Sigmoid colon (tissue), 7 donors: ENCODE measurements around the gene DGKE. TPM values are rescaled to one million over a fixed set of nuclear protein-coding genes. Genes with fewer than 3 reads are reported as not detected.

Source experiments
- DNase-seq: peaks from one replicate; pipeline ENCODE4 v3.0.0-alpha.2; 2019
- H3K27ac ChIP-seq, 4 donors: fragments of 200-600 bp; sonication (generic); one replicate each; pipeline ENCODE4 v1.5.1; 2016 to 2019; ENCODE audit warnings: mild to moderate bottlenecking in 1 of 4
- H3K27me3 ChIP-seq, 3 donors: fragments of 200-600 bp; sonication (generic); one replicate each; pipeline ENCODE4 v1.5.1; 2019; ENCODE audit warnings: mild to moderate bottlenecking in 1 of 3
- H3K36me3 ChIP-seq, 4 donors: fragments of 200-600 bp; sonication (generic); one replicate each; pipeline ENCODE4 v1.5.1; 2016 to 2019
- H3K4me1 ChIP-seq, 4 donors: fragments of 200-600 bp; sonication (generic); one replicate each; pipeline ENCODE4 v1.5.1; 2017 to 2019
- H3K4me3 ChIP-seq, 4 donors: fragments of 200-600 bp; sonication (generic); one replicate each; pipeline ENCODE4 v1.5.1; 2017 to 2019; ENCODE audit warnings: mild to moderate bottlenecking in 2 of 4, moderate library complexity in 1 of 4
- H3K9me3 ChIP-seq, 4 donors: fragments of 200-600 bp in 3 of 4; sonication (generic) in 3 of 4; one replicate each; pipeline versions ENCODE4 v1.5.1 to v1.6.1; 2013 to 2019
- EP300 ChIP-seq, 4 donors: sonication (generic); formaldehyde crosslinking; IDR thresholded peaks; one replicate each; pipeline ENCODE4 v1.6.1; 2017; ENCODE audit warnings: antibody characterized with exemption in 4 of 4
- POLR2A ChIP-seq, 2 donors: fragments of 450-650 bp; IDR thresholded peaks; one replicate each; pipeline ENCODE4 v1.6.1; 2016; ENCODE audit warnings: antibody characterized with exemption in 2 of 2, mild to moderate bottlenecking in 2 of 2, moderate library complexity in 2 of 2
- POLR2AphosphoS5 ChIP-seq, 4 donors: sonication (generic); formaldehyde crosslinking; IDR thresholded peaks; one replicate each; pipeline ENCODE4 v1.6.1; 2017; ENCODE audit warnings: antibody characterized with exemption in 4 of 4
- WGBS, 2 donors: extraction: QIAGEN DNeasy Blood & Tissue Kit; methylation state at CpG; one replicate each; pipeline ENCODE4 v1.1.7; 2013; 5-methylcytosine and 5-hydroxymethylcytosine counted together
- intact Hi-C: fragments of 100-400 bp; cut with DNase I; formaldehyde crosslinking; loops from one replicate; pipeline ENCODE4 v1.15.1; 2023
- polyA plus RNA-seq, 3 donors: library from polyadenylated mRNA; stranded (reverse); fragments of 200-250 nt; gene quantifications; one replicate each; pipeline ENCODE4 v1.2.3, GENCODE V29; 2013
- total RNA-seq, 4 donors: library from RNA; depleted of rRNA; stranded (reverse); fragments of >200 nt; gene quantifications; one replicate each; pipeline ENCODE4 v1.1.0, GENCODE V29; 2016
- TF ChIP-seq, protein P1 (sequence below), 4 experiments: fragments of 450-650 bp in 3 of 4; fragments of 200-600 bp in 1 of 4; IDR thresholded peaks; one replicate each; pipeline ENCODE4 v1.5.1; 2016 to 2019; ENCODE audit warnings: antibody characterized with exemption in 4 of 4, mild to moderate bottlenecking in 3 of 4, moderate library complexity in 2 of 4
- donor health status: healthy with polysubstance abuse.
- donor health status: Bipolar disorder and iron deficiency.
- donor health status: healthy.

The DGKE gene
- total and polyA plus RNA-seq, 7 donors = 0.60 to 33.8 (median 20.3) TPM

GRCh38 chr17:56892333-56892732, 58.4 kb downstream of the DGKE start:
- no peaks in the 10 kb centered on the region for H3K9me3 ChIP-seq
- intact Hi-C loops = loop anchor here (5.0 kb wide), 1 partner anchor 45 kb away; no protein-coding TSS in a partner anchor
- no peaks in the 10 kb centered on the region for H3K27me3 ChIP-seq
- DNase-seq = no peak
- H3K4me1 ChIP-seq = no peaks in the 10 kb centered on the region
- WGBS, 2 donors = 97 to 98% methylated on average over 1 of the region's 1 CpG
- TF ChIP-seq POLR2AphosphoS5 (IDR thresholded peaks at IDR 0.05) (no peak), EP300 (IDR thresholded peaks at IDR 0.05) (no peak), POLR2A (IDR thresholded peaks at IDR 0.05) (no peak)
- TF ChIP-seq, protein P1, sequence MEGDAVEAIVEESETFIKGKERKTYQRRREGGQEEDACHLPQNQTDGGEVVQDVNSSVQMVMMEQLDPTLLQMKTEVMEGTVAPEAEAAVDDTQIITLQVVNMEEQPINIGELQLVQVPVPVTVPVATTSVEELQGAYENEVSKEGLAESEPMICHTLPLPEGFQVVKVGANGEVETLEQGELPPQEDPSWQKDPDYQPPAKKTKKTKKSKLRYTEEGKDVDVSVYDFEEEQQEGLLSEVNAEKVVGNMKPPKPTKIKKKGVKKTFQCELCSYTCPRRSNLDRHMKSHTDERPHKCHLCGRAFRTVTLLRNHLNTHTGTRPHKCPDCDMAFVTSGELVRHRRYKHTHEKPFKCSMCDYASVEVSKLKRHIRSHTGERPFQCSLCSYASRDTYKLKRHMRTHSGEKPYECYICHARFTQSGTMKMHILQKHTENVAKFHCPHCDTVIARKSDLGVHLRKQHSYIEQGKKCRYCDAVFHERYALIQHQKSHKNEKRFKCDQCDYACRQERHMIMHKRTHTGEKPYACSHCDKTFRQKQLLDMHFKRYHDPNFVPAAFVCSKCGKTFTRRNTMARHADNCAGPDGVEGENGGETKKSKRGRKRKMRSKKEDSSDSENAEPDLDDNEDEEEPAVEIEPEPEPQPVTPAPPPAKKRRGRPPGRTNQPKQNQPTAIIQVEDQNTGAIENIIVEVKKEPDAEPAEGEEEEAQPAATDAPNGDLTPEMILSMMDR (IDR thresholded peaks at IDR 0.05) = no peak
- no peak overlapping the region for H3K27ac ChIP-seq
- no peak overlapping the region for H3K4me3 ChIP-seq
- peaks cover 7 to 88% (median 42%) of the 10 kb centered on the region in 4 donors for H3K36me3 ChIP-seq

DNA sequence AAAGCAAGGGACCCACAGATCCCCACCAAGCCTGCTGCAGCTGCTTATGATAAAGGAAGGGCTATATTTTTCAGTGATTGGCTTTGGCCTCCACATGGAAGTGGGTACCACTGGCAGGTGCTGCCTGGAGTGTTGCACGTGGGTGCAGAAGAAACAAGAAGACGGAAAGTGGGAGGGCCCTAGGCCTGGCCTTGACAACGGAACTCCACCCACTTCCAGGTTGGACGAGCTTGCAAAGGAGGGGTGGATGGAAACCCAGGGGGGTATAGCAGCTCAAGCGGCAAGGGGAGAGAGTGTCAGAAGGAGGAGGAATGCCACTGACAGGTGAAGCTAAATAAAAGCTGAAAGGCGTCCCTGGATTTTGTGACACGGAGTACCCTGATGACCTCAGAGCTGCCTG, 59.6 kb downstream of the DGKE start:
- Histone ChIP-seq H3K27me3 (no peaks in the 10 kb centered on the region), H3K4me1 (no peaks in the 10 kb centered on the region), H3K4me3 (no peak overlapping the region), H3K36me3 (peaks cover 7 to 90% (median 41%) of the 10 kb centered on the region in 4 donors), H3K27ac (no peak overlapping the region), H3K9me3 (no peaks in the 10 kb centered on the region)
- intact Hi-C loops = loop anchor here (5.0 kb wide), 1 partner anchor 44 kb away; no protein-coding TSS in a partner anchor
- TF ChIP-seq POLR2A (IDR thresholded peaks at IDR 0.05) = no peak
- TF ChIP-seq POLR2AphosphoS5 (IDR thresholded peaks at IDR 0.05) = no peak
- no peak for TF ChIP-seq EP300 (IDR thresholded peaks at IDR 0.05)
- TF ChIP-seq, protein P1 (IDR thresholded peaks at IDR 0.05) = no peak
- WGBS, 2 donors = 88 to 89% methylated on average over 7 of the region's 7 CpGs
- no peak for DNase-seq

GRCh38 chr17:56894859-56895455, 61.0 kb downstream of the DGKE start:
- intact Hi-C loops = loop anchor here (5.0 kb wide), 1 partner anchor 42 kb away; no protein-coding TSS in a partner anchor
- peaks cover 7 to 99% (median 48%) of the 10 kb centered on the region in 4 donors for H3K36me3 ChIP-seq

GRCh38 chr17:56896217-56896967, 62.4 kb downstream of the DGKE start:
- Histone ChIP-seq H3K4me3 (no peak overlapping the region), H3K27ac (no peak overlapping the region), H3K4me1 (no peaks in the 10 kb centered on the region), H3K27me3 (no peaks in the 10 kb centered on the region), H3K9me3 (no peaks in the 10 kb centered on the region), H3K36me3 (peaks cover 7 to 99% (median 47%) of the 10 kb centered on the region in 4 donors)
- WGBS, 2 donors = 76 to 77% methylated on average over 3 of the region's 3 CpGs
- DNase-seq = no peak
- TF ChIP-seq, protein P1 (IDR thresholded peaks at IDR 0.05) = no peak
- TF ChIP-seq EP300 (IDR thresholded peaks at IDR 0.05) (no peak), POLR2AphosphoS5 (IDR thresholded peaks at IDR 0.05) (no peak), POLR2A (IDR thresholded peaks at IDR 0.05) (no peak)
- intact Hi-C loops = no loop called here

More at GRCh38 chr17:56894859-56895455, 61.0 kb downstream of the DGKE start:
- no peaks in the 10 kb centered on the region for H3K4me1 ChIP-seq
- no peaks in the 10 kb centered on the region for H3K9me3 ChIP-seq
- no peak overlapping the region for H3K27ac ChIP-seq
- no peak for TF ChIP-seq EP300 (IDR thresholded peaks at IDR 0.05)
- TF ChIP-seq, protein P1 (IDR thresholded peaks at IDR 0.05) = no peak
- TF ChIP-seq POLR2AphosphoS5 (IDR thresholded peaks at IDR 0.05) = no peak
- no peak for TF ChIP-seq POLR2A (IDR thresholded peaks at IDR 0.05)
- WGBS, 2 donors = 95 to 96% methylated on average over 20 of the region's 20 CpGs
- DNase-seq = no peak
- H3K4me3 ChIP-seq = no peak overlapping the region
- H3K27me3 ChIP-seq = no peaks in the 10 kb centered on the region
